H1 (cell line): ENCODE data around the gene CALCR.

Experiments used
- CTCF ChIP-seq, 3 experiments: IDR thresholded peaks; 1 replicate in 2 of 3; 2 replicates in 1 of 3; pipeline versions ENCODE4 v1.5.1 to v1.6.1; 2011; ENCODE audit warnings: low read length in 3 of 3, mild to moderate bottlenecking in 3 of 3, inconsistent platforms in 2 of 3, low read depth in 1 of 3, moderate library complexity in 1 of 3; ENCODE audit not compliant: insufficient read depth in 1 of 3; ENCODE audit errors: control extremely low read depth in 1 of 3
- MAX ChIP-seq: IDR thresholded peaks from 2 replicates; pipeline ENCODE4 v1.6.1; 2012; ENCODE audit warnings: inconsistent platforms
- PHF8 ChIP-seq: fragments of 200-600 bp; sonication (generic); conservative IDR thresholded peaks from 2 replicates; pipeline ENCODE4 v1.7.1; 2012; ENCODE audit warnings: low read depth, mild to moderate bottlenecking, inconsistent platforms, low read length, moderate library complexity
- POLR2A ChIP-seq, 2 experiments: IDR thresholded peaks; 1 replicate in 1 of 2; 2 replicates in 1 of 2; pipeline ENCODE4 v1.6.1; 2011; ENCODE audit warnings: low read depth in 2 of 2, low read length in 2 of 2, mild to moderate bottlenecking in 2 of 2; ENCODE audit errors: control extremely low read depth in 1 of 2
- RAD21 ChIP-seq, 2 experiments: IDR thresholded peaks in 1 of 2; conservative IDR thresholded peaks in 1 of 2; 2 replicates each; pipeline ENCODE4 v1.6.1; 2011; ENCODE audit warnings: low read depth in 2 of 2, low read length in 2 of 2, improper control_type of control experiment in 1 of 2, inconsistent platforms in 1 of 2, mild to moderate bottlenecking in 1 of 2, moderate library complexity in 1 of 2

GRCh38 chr7:93592588-93593266 is 18.2 kb upstream of the CALCR start:
- TF ChIP-seq RAD21 (IDR thresholded peaks at IDR 0.05 in 1 of 2, conservative IDR thresholded peaks at IDR 0.05 in 1 of 2; ENCODE audit: low read depth in 2 of 2, low read length in 2 of 2) (no peak), POLR2A (IDR thresholded peaks at IDR 0.05; ENCODE audit: control extremely low read depth in 1 of 2, low read depth in 2 of 2, low read length in 2 of 2) (no peak), PHF8 (no peak), CTCF (IDR thresholded peaks at IDR 0.05; ENCODE audit: control extremely low read depth in 1 of 3, insufficient read depth in 1 of 3, low read depth in 1 of 3, low read length in 3 of 3) (no peak), MAX (no peak)
